GM08714 (cell line): ENCODE results near the gene TSPAN9.

Source experiments
- H3K4me3 ChIP-seq: fragments of 200-500 bp; sonication (Bioruptor generic); 2 replicates; pipeline ENCODE4 v1.5.1; 2014; ENCODE audit warnings: mild to moderate bottlenecking, low read length, inconsistent platforms
- ZNF274 ChIP-seq: IDR thresholded peaks from 2 replicates; pipeline ENCODE4 v1.6.1; 2012; ENCODE audit warnings: mild to moderate bottlenecking, low read depth, low read length

Gene TSPAN9

GRCh38 chr12:3288690-3289089, 211.5 kb downstream of the TSPAN9 start:
- no peak overlapping the region for H3K4me3 ChIP-seq
- TF ChIP-seq ZNF274 = no peak

- TF ChIP-seq ZNF274 = no peak
- no peak overlapping the region for H3K4me3 ChIP-seq
These were observed 212.5 kb downstream of the TSPAN9 start for GRCh38 chr12:3289702-3290101.

GRCh38 chr12:3291939-3292338, 214.8 kb downstream of the TSPAN9 start:
- H3K4me3 ChIP-seq = no peak overlapping the region
- TF ChIP-seq ZNF274 = no peak

- no peak overlapping the region for H3K4me3 ChIP-seq
- no peak for TF ChIP-seq ZNF274
These were observed 215.7 kb downstream of the TSPAN9 start for GRCh38 chr12:3292677-3293412.

- no peak for TF ChIP-seq ZNF274
- H3K4me3 ChIP-seq = no peak overlapping the region
These were observed 216.4 kb downstream of the TSPAN9 start for GRCh38 chr12:3293446-3294161.

- TF ChIP-seq ZNF274 = no peak
- no peak overlapping the region for H3K4me3 ChIP-seq
These were observed 217.3 kb downstream of the TSPAN9 start for GRCh38 chr12:3294481-3294911.

- no peak for TF ChIP-seq ZNF274
- H3K4me3 ChIP-seq = no peak overlapping the region
These were observed 218.0 kb downstream of the TSPAN9 start for GRCh38 chr12:3295225-3295624.

GRCh38 chr12:3295646-3296408, 218.6 kb downstream of the TSPAN9 start:
- no peak for TF ChIP-seq ZNF274
- H3K4me3 ChIP-seq = no peak overlapping the region

GRCh38 chr12:3296409-3296701, 219.2 kb downstream of the TSPAN9 start:
- no peak for TF ChIP-seq ZNF274
- no peak overlapping the region for H3K4me3 ChIP-seq

GRCh38 chr12:3298603-3299002, 221.4 kb downstream of the TSPAN9 start:
- H3K4me3 ChIP-seq = no peak overlapping the region
- no peak for TF ChIP-seq ZNF274

GRCh38 chr12:3299929-3300832, 223.0 kb downstream of the TSPAN9 start:
- H3K4me3 ChIP-seq = no peak overlapping the region
- no peak for TF ChIP-seq ZNF274

- no peak for TF ChIP-seq ZNF274
- no peak overlapping the region for H3K4me3 ChIP-seq
These were observed 223.7 kb downstream of the TSPAN9 start for GRCh38 chr12:3300833-3301401.

GRCh38 chr12:3302401-3303041, 225.3 kb downstream of the TSPAN9 start:
- TF ChIP-seq ZNF274 = no peak

More at GRCh38 chr12:3302401-3303041, 225.3 kb downstream of the TSPAN9 start:
- no peak overlapping the region for H3K4me3 ChIP-seq
